Ishikawa (cell line): ENCODE measurements around the gene FHIT.

Source experiments
- CEBPB ChIP-seq: IDR thresholded peaks from 2 replicates; pipeline ENCODE4 v1.6.1; 2012
- CREB1 ChIP-seq: IDR thresholded peaks from 2 replicates; pipeline ENCODE4 v1.6.1; 2012; ENCODE audit warnings: low read depth
- EGR1 ChIP-seq: IDR thresholded peaks from 2 replicates; pipeline ENCODE4 v1.6.1; 2012
- EP300 ChIP-seq: IDR thresholded peaks from 2 replicates; pipeline ENCODE4 v1.6.1; 2012; ENCODE audit warnings: borderline replicate concordance
- FOXM1 ChIP-seq: IDR thresholded peaks from 2 replicates; pipeline ENCODE4 v1.6.1; 2012; ENCODE audit warnings: low read depth, borderline replicate concordance
- NFIC ChIP-seq: IDR thresholded peaks from 2 replicates; pipeline ENCODE4 v1.6.1; 2012
- RAD21 ChIP-seq: IDR thresholded peaks from 2 replicates; pipeline ENCODE4 v1.6.1; 2012; ENCODE audit warnings: low read depth
- TAF1 ChIP-seq: IDR thresholded peaks from 2 replicates; pipeline ENCODE4 v1.6.1; 2012; ENCODE audit warnings: low read depth, mild to moderate bottlenecking
- TCF12 ChIP-seq: IDR thresholded peaks from 2 replicates; pipeline ENCODE4 v1.6.1; 2012; ENCODE audit warnings: low read depth
- TEAD4 ChIP-seq: IDR thresholded peaks from 2 replicates; pipeline ENCODE4 v1.6.1; 2012
- YY1 ChIP-seq: IDR thresholded peaks from 2 replicates; pipeline ENCODE4 v1.6.1; 2012; ENCODE audit warnings: low read depth
- ZBTB7A ChIP-seq: IDR thresholded peaks from 2 replicates; pipeline ENCODE4 v1.6.1; 2012; ENCODE audit warnings: low read depth
- TF ChIP-seq, protein P1 (sequence below): IDR thresholded peaks from 2 replicates; pipeline ENCODE4 v1.6.1; 2012; ENCODE audit warnings: low read depth, mild to moderate bottlenecking
- TF ChIP-seq, protein P2 (sequence below): IDR thresholded peaks from 2 replicates; pipeline ENCODE4 v1.6.1; 2012
- TF ChIP-seq, protein P3 (sequence below): IDR thresholded peaks from 2 replicates; pipeline ENCODE4 v1.6.1; 2012

Gene FHIT

DNA sequence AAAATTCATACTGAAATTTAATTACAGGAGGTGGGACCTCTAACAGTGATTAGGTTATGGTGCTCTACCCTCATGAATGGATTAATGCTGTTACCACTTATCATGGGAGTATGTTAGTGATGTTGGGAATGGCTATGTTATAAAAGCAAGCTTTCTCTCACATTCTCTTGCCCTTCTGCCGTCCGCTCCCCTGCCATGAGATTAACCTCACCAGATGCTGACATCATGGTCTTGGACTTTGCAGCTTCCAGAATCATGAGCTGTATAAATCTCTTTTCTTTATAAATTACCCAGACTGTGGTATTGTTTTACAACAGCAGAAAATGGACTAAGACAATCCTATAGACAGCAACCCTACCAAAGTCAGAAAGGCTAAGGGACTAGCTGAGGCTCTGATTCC is 884.8 kb downstream of the FHIT start:
- TF ChIP-seq, protein P1, sequence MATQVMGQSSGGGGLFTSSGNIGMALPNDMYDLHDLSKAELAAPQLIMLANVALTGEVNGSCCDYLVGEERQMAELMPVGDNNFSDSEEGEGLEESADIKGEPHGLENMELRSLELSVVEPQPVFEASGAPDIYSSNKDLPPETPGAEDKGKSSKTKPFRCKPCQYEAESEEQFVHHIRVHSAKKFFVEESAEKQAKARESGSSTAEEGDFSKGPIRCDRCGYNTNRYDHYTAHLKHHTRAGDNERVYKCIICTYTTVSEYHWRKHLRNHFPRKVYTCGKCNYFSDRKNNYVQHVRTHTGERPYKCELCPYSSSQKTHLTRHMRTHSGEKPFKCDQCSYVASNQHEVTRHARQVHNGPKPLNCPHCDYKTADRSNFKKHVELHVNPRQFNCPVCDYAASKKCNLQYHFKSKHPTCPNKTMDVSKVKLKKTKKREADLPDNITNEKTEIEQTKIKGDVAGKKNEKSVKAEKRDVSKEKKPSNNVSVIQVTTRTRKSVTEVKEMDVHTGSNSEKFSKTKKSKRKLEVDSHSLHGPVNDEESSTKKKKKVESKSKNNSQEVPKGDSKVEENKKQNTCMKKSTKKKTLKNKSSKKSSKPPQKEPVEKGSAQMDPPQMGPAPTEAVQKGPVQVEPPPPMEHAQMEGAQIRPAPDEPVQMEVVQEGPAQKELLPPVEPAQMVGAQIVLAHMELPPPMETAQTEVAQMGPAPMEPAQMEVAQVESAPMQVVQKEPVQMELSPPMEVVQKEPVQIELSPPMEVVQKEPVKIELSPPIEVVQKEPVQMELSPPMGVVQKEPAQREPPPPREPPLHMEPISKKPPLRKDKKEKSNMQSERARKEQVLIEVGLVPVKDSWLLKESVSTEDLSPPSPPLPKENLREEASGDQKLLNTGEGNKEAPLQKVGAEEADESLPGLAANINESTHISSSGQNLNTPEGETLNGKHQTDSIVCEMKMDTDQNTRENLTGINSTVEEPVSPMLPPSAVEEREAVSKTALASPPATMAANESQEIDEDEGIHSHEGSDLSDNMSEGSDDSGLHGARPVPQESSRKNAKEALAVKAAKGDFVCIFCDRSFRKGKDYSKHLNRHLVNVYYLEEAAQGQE, result no peak
- TF ChIP-seq EGR1, result no peak
- TF ChIP-seq CEBPB, result no peak
- TF ChIP-seq ZBTB7A, result no peak
- TF ChIP-seq RAD21, result no peak
- no peak for TF ChIP-seq CREB1

DNA sequence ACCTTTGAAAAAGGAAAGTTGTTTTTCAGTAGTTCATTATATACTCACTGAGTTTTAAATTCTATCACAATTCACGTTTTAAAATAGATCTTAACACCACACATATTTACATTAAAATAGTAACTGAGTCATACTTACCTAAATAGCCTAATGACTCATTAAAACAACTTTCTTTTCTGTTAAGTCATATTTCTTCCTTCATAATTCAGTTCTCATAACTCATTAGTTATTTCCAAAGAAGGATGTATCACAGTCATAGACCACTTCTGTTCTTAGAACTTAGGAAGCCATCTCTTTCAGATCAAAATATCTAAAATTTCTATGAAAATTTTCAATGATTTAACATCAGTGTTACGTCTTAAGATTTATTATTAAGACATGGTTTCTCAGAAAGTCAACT is 885.9 kb downstream of the FHIT start:
- TF ChIP-seq TEAD4 (no peak), TAF1 (no peak), ZBTB7A (no peak), EP300 (no peak), YY1 (no peak), NFIC (no peak), CEBPB (no peak)
- TF ChIP-seq, protein P2, sequence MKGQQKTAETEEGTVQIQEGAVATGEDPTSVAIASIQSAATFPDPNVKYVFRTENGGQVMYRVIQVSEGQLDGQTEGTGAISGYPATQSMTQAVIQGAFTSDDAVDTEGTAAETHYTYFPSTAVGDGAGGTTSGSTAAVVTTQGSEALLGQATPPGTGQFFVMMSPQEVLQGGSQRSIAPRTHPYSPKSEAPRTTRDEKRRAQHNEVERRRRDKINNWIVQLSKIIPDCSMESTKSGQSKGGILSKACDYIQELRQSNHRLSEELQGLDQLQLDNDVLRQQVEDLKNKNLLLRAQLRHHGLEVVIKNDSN, result no peak

DNA sequence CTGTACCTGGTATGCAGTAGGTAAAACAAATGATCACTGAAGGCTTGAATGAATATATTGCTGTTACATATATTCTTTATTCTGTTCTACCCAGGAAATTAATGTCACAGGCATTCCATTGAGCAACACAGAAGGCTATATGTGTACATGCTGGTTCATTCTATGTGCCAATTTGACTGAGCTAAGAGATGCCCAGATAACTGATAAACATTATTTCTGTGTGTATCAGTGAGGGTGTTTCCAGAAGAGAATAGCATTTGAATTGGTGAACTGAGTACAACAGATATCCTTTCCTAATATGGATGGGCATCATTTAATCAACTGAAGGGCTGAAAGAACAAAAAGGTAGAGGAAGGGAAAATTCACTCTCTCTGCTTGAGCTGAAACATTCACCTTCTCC is 886.8 kb downstream of the FHIT start:
- TF ChIP-seq TEAD4, result no peak
- no peak for TF ChIP-seq ZBTB7A
- TF ChIP-seq YY1, result no peak

DNA sequence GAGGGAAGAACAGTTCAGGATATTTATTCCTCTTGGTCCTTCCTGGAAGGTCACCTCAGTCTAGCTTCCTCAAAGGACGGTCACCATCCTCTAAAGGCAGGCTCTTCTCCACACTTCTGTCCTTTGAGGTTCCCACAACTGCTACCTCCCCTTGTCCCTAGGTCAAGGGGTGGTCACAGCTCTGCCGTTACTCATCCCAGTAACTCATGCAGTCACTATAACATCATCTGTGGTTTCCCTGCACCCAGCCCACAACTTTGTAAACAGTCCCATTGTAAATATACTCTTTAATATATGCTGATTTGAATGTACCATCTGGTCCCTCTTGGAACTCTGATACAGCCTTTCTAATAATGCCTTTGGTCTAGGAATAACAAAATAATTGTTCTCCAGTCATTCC is 887.4 kb downstream of the FHIT start:
- no peak for TF ChIP-seq EGR1
- no peak for TF ChIP-seq CREB1
- TF ChIP-seq, protein P1, result no peak

DNA sequence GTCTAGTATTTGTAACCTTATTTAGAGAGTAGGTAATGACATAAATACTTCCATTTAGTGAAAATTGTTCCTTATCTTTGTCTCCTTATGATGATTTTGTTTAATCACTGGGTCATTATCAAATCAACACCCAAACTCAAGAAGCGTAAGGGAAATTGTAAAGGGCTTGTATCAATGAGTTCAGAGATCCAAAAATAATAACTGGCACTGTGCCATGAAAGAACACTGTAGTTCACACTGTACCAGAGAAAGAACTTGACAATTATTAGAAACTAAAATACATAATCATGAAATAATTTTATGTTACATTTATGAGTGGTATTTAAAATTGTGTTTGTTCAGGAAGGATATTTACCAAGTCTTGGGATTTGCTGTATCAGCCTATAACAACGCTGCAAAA is 895.4 kb downstream of the FHIT start:
- TF ChIP-seq CREB1, result no peak
- no peak for TF ChIP-seq EGR1
- TF ChIP-seq ZBTB7A, result no peak
- no peak for TF ChIP-seq EP300
- no peak for TF ChIP-seq YY1
- TF ChIP-seq, protein P3, sequence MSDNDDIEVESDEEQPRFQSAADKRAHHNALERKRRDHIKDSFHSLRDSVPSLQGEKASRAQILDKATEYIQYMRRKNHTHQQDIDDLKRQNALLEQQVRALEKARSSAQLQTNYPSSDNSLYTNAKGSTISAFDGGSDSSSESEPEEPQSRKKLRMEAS, result no peak
- no peak for TF ChIP-seq NFIC
- no peak for TF ChIP-seq CEBPB
- TF ChIP-seq FOXM1, result no peak
- TF ChIP-seq TCF12, result no peak

DNA sequence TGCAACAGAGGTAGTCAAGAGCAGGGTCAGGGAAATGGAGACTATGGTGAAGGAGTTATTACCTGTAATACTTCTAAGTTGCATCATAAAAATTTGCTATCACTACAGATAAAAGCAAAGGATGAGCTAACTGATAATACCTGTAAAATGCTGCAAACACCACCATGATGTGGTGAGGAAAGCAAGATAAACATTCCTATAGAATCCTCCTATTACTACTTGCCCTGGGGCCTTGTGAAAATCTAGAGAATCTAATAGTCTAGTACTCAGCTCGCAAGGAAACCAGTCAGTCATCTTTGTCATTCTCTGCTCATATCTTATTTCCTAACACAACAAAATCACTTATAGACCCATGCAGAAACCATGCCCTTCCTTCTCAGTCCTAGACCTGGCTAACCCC is 899.8 kb downstream of the FHIT start:
- TF ChIP-seq FOXM1 (no peak), EP300 (no peak)

DNA sequence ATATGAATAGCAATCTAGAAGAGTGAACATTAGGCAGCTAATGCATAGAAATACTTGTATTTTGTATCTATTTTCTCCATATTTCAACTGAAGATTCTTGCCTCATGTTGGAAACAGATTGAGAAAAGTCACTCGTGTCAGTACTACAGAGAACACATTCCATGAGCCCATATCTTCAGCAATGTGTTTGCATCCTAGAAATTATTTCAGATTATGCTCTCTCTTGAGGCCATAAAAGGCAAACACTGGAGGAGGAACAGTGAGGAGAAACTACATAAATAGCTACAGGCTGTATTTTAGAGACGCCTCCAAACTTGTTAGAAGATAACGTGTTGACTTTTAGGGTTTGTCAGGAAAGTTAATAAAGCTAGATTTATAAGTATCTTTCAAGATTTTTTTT is 906.9 kb downstream of the FHIT start:
- TF ChIP-seq TEAD4, result no peak
- TF ChIP-seq YY1, result no peak
- TF ChIP-seq FOXM1, result no peak
- TF ChIP-seq RAD21, result no peak
- TF ChIP-seq ZBTB7A, result no peak
- no peak for TF ChIP-seq CREB1
- TF ChIP-seq, protein P1, result no peak
- no peak for TF ChIP-seq CEBPB
- TF ChIP-seq TCF12, result no peak
- no peak for TF ChIP-seq EGR1
- TF ChIP-seq, protein P3, result no peak
- no peak for TF ChIP-seq NFIC
- TF ChIP-seq, protein P2, result no peak
- no peak for TF ChIP-seq EP300
- TF ChIP-seq TAF1, result no peak
